D721Med (cell line): ENCODE measurements around the gene SORL1.

ENCODE experiments used
- DNase-seq: peaks from one replicate; pipeline ENCODE4 v3.0.0; 2011; ENCODE audit warnings: low spot score; ENCODE audit not compliant: insufficient read length
- FAIRE-seq: peaks from 2 replicates; lab custom pipeline; 2011; peaks lifted over from hg19 to GRCh38; lab: Jason Lieb, UNC
- CTCF ChIP-seq: IDR thresholded peaks from 2 replicates; pipeline ENCODE4 v1.5.1; 2012; ENCODE audit warnings: mild to moderate bottlenecking, control low read depth; ENCODE audit not compliant: insufficient read depth; ENCODE audit errors: missing control alignments

Gene SORL1

GRCh38 chr11:121665206-121665838 is 213.2 kb downstream of the SORL1 start:
- TF ChIP-seq CTCF: no peak

GRCh38 chr11:121667836-121668235 is 215.7 kb downstream of the SORL1 start:
- FAIRE-seq: no peak
- no peak for TF ChIP-seq CTCF
- DNase-seq: no peak

More at GRCh38 chr11:121665206-121665838, 213.2 kb downstream of the SORL1 start:
- FAIRE-seq: no peak
- DNase-seq: no peak

- TF ChIP-seq CTCF: no peak
- no peak for DNase-seq
- no peak for FAIRE-seq
Observed at GRCh38 chr11:121669422-121669821, 217.3 kb downstream of the SORL1 start.

GRCh38 chr11:121670266-121670665 is 218.2 kb downstream of the SORL1 start:
- FAIRE-seq (no peak), DNase-seq (no peak)
- no peak for TF ChIP-seq CTCF

- FAIRE-seq (no peak), DNase-seq (no peak)
- TF ChIP-seq CTCF: no peak
Observed at GRCh38 chr11:121670805-121671282, 218.7 kb downstream of the SORL1 start.

GRCh38 chr11:121671283-121672168 is 219.4 kb downstream of the SORL1 start:
- no peak for TF ChIP-seq CTCF
- DNase-seq: no peak
- FAIRE-seq: no peak
